GM15510 (cell line): ENCODE measurements around the gene MBOAT2.

Experiments used
- POLR2A ChIP-seq: IDR thresholded peaks from 3 replicates; pipeline ENCODE4 v1.6.1; 2011; ENCODE audit warnings: borderline replicate concordance; ENCODE audit not compliant: insufficient read length; ENCODE audit errors: extremely low read depth

The MBOAT2 gene

DNA sequence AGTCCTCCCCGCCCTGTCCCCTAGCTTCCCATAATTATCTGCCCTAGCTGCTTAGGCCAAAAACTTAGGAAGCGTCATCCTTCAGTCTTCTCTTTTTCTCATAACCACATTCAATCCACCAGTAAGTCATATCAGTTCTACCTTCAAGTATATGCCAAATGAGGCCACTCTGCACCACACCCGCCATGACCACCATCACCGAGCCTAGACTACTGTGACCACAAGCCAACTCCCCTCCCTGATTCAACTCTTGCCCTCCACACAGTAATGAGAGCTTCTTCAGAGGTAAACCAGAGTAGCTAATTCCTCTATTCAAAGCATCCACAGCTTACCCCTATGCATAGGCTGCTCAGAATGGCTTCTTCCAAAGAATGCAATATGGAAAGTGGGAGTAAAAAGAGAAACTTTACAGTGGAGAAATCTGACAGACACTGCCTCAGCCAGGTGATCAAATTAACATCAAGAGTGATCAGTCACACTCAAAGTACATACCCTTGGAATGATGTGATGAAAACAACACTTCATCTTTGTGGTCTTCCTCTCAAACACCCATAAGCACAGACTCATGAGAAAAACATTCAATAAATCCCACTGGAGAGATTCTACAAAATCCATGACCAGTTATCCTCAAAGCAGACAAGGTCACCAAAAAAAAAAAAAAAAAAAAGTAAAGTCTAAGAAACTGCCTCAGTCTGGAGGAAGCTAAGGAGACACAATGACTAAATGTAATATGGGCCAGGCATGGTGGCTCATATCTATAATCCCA is 17.7 kb downstream of the MBOAT2 start:
- TF ChIP-seq POLR2A = no peak

DNA sequence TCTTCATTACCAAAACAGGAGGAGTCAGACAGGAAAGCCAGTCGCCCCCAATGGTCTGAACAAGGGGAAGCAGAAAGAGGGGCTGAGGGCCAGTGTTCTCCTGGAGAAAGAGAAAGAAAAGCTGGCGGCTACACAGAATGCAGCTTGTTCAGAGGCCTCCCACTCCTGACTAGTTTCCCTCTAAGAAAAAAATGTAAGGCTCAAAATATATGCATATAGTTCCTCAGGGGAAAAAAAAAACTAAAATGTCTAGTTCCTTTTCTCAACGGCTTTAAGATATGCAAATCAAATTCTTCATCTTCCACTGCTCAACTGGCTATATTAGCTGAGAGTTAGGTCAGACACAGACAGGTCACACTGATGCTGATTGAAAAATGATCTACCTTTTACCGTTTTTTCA is 18.6 kb downstream of the MBOAT2 start:
- TF ChIP-seq POLR2A = no peak

- TF ChIP-seq POLR2A = no peak
These were observed 19.3 kb downstream of the MBOAT2 start for GRCh38 chr2:8984157-8984556.

DNA sequence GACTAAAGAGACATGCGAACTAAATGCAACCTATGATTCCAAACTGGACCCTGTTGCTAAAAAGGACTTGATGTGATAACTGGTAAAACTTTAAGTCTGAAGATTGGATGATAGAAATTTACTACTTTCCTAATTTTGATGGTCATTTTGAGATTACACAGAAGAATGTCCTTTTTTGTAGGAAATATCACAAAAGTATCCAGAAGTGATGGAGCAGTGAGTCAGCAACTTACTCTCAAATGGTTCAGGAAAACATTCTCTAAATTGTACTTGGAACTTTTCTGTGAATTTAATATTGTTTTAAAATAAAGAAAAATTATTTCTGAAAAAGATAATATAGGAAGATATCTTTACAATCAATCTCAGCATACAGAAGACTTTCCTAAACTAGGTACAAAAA is 19.9 kb downstream of the MBOAT2 start:
- no peak for TF ChIP-seq POLR2A

DNA sequence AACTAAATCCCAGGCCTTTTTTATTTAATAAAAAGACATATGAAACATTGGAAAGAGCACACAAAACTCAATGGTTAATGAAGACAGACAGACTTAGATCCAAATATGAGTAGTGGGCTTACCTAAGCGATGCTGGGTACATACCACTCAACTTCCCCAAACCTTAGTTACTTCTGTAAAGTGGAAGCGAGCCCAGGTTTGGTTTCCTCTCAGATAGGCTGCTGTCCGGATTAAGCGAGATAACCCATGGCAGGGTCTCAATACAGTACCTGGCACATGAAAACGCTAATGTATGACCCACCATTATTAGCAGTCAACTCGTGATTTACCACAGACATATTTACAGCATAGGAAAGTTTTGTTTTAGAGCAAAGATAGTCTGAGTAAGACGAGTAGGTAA is 21.6 kb downstream of the MBOAT2 start:
- no peak for TF ChIP-seq POLR2A

- no peak for TF ChIP-seq POLR2A
These were observed 23.4 kb downstream of the MBOAT2 start for GRCh38 chr2:8980096-8980495.

DNA sequence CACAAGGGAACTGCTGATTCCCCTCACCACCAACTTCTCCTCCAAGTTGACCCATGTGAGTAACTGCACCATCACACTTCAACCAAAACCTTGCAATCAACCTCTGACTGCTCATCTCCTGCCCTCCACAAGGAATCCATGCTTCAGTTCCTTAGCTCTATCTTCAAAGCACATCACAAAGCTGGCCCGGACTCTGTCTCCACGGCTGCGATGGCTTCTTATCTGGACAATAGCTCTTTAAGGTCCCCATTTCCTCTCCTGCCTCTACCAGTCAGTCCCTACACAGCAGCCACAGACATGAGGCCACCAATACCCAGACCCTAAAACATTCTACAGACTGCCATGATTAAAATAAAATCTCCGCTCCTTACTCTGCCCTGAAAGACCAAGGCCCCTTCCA is 25.7 kb downstream of the MBOAT2 start:
- TF ChIP-seq POLR2A = no peak

DNA sequence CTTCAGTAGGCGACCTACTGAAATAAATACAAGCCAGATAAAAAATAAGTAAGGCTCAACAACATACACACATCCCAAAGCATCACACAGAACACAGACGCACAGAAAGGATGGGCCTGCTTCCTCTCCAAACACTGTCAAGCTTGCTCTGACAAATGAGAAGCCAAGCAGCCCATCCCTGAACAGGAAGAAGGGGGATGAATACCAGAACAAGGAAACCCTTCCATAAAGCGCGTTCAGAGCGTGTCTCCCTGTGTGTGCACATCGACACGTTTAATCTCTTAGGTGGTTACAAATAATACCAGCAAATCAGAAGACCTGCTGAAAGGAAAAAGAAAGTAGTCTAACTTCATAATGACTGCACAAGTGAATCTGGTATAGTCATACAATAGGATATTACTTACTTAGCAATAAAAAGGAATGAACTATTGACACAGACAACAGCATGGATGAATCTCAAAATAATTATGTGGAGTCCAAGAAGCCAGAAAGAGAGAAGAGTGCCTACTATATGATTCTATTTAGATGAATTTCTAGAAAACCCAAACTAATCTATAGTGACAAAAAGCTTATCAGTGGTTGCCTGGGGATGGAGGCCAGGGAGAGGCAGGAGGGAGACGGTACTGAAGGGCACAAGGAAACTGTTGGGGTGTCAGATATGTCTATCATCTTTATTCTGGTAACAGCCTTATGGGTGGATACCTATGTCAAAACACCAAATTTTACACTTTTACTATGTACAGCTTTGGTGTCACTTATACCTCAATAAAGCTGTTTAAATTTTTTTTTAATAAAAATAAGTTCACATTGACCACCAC is 26.8 kb downstream of the MBOAT2 start:
- no peak for TF ChIP-seq POLR2A

- no peak for TF ChIP-seq POLR2A
These were observed 29.5 kb downstream of the MBOAT2 start for GRCh38 chr2:8974016-8974415.

GRCh38 chr2:8966123-8966908 is 37.2 kb downstream of the MBOAT2 start:
- no peak for TF ChIP-seq POLR2A

DNA sequence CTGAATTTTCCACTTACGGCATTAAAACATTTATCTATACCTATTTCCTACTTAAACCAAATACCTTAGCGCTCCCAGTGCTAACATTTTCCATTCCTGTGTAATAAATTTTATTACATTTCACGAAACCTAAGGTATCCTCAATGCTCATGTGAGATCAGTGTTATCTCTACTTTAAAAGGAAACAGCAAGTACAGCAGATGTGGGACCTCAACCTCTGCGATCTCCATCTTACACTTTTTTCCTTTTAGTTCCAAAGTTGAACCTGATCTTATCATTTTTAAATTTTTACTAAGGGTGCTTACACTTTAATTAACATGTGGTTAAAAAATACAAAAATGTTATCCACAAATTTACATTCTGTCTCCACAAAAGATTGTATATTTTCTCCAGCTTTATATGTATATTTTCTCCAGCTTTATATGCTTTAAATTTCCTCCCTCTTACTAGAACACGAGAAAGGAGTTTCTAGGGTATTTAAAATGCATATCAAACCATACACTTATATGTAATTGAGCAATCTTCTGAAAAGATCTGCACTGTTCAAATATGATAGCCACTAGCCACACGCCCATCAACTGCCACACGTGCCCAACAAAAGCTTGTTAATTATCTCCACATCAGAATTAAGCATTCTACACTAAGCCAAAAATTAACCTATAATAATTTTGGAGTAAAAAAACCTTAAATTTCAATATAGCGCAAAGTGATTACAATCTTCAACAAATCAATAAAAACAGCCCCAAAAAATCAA is 38.1 kb downstream of the MBOAT2 start:
- TF ChIP-seq POLR2A = no peak

- no peak for TF ChIP-seq POLR2A
These were observed 40.6 kb downstream of the MBOAT2 start for GRCh38 chr2:8962890-8963289.

- TF ChIP-seq POLR2A = no peak
These were observed 45.9 kb downstream of the MBOAT2 start for GRCh38 chr2:8957628-8958027.

DNA sequence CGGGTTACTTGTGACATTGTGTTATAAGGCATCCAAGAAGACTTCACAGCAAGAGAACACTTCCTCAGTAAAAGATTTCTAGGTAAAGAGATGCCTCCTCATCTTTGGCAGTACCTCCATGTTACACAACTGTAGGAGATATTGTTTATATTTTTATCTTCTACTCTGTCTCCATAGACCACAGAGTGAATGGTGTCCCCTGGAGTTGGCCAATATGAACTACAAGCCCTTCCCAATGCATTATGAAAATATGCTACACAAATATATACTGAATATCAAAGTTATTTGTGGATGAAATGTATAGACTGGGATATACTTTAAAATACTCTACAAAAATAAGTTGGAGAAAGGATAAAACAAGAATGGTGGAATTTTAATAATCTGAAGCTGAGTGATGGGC is 46.7 kb downstream of the MBOAT2 start:
- TF ChIP-seq POLR2A = no peak
